ENCODE data around the gene ARID3A. TPM values are rescaled to one million over a fixed set of nuclear protein-coding genes. Genes with fewer than 3 reads are reported as not detected.

Gene ARID3A
- total and polyA plus RNA-seq, 2 of the 4 experiments (the other 2 are of a cell fraction) = 16.0 to 23.1 TPM

DNA sequence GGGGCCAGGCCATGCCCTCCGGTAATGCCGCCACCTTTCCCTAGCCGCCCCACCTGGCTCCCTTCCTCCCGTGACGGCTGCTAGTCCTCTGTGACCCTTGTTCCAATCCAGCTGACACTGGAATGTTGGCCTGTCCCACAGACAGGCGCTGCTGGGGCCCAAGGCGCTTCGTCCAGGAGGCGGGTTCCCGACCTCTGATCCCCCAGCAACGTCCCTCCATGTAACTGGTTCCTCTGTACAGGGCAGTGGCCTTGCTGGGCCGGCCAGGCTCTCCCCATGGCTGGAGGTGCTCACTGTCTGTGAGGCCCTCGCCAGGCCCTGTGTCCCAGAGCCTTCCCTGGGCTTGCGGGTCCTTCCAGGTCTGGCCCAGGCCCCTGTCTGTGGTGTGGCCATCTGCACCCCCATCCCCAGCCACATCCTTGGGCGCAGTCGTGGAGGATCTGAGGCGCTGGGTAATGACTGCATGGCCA is 67.6 kb downstream of the ARID3A start:
- no TSS peak for BruUV-seq (replicated peaks)
- 81% methylated on average over 10 of the region's 17 CpGs; no CpG with 5 or more reads in 1 of the 2 experiments for WGBS, 2 experiments (ENCODE audit: extremely low coverage in 2 of 2, insufficient read length in 1 of 2)
- ATAC-seq (ENCODE audit: low read depth) (no peak), DNase-seq (no peak)
- ChIA-PET CTCF (no interaction called here), POLR2A (ENCODE audit: unreplicated experiment) (no interaction called here)
- no peak overlapping the region for H4K91ac ChIP-seq (ENCODE audit: insufficient read depth, low read depth, low read length)
- H3K4me1 ChIP-seq (ENCODE audit: control insufficient read depth, insufficient read depth, low read length) = peaks cover 5% of the 10 kb centered on the region
- no peak overlapping the region for H3K56ac ChIP-seq (ENCODE audit: extremely low read depth, insufficient read depth, low read length)
- peak overlapping the region; percentile 55 for H2AK9ac ChIP-seq (replicated peaks; ENCODE audit: low read depth, low read length, poor library complexity)
- H2BK5ac ChIP-seq (ENCODE audit: low read depth, low read length, poor library complexity, severe bottlenecking) = no peak overlapping the region
- no peaks in the 10 kb centered on the region; the same call in 1 of the 2 replicates for H4K20me1 ChIP-seq (ENCODE audit: insufficient read depth, low read length)
- H3K18ac ChIP-seq (ENCODE audit: low read depth, low read length) = no peak overlapping the region
- H3K4me3 ChIP-seq (ENCODE audit: insufficient read depth, low read depth, low read length) = no peak overlapping the region
- no peaks in the 10 kb centered on the region; a peak in 1 of 4 replicates for H3K79me1 ChIP-seq (ENCODE audit: low read depth in 1 of 2, low read length in 2 of 2)
- TF ChIP-seq MAFK (IDR thresholded peaks at IDR 0.05; ENCODE audit: low read depth, low read length) (no peak), MXI1 (IDR thresholded peaks at IDR 0.05; ENCODE audit: borderline replicate concordance, low read depth, low read length) (no peak), CEBPB (IDR thresholded peaks at IDR 0.05; ENCODE audit: low read depth, low read length) (no peak), MAZ (IDR thresholded peaks at IDR 0.05; ENCODE audit: borderline replicate concordance, low read depth, low read length) (no peak), RCOR1 (IDR thresholded peaks at IDR 0.05; ENCODE audit: insufficient replicate concordance, low read length) (no peak), SMC3 (IDR thresholded peaks at IDR 0.05; ENCODE audit: low read depth, low read length) (no peak), BHLHE40 (IDR thresholded peaks at IDR 0.05; ENCODE audit: low read depth, low read length) (no peak), POLR2A (IDR thresholded peaks at IDR 0.05; ENCODE audit: low read depth, low read length) (no peak), FOS (IDR thresholded peaks at IDR 0.05; ENCODE audit: low read depth, low read length) (no peak), RAD21 (IDR thresholded peaks at IDR 0.05; ENCODE audit: low read length) (no peak), RFX5 (IDR thresholded peaks at IDR 0.05; ENCODE audit: low read depth, low read length) (no peak), CHD1 (IDR thresholded peaks at IDR 0.05; ENCODE audit: low read depth, low read length) (no peak), NFE2L2 (IDR thresholded peaks at IDR 0.05; ENCODE audit: low read depth, low read length) (no peak)
- TF ChIP-seq, protein P1, sequence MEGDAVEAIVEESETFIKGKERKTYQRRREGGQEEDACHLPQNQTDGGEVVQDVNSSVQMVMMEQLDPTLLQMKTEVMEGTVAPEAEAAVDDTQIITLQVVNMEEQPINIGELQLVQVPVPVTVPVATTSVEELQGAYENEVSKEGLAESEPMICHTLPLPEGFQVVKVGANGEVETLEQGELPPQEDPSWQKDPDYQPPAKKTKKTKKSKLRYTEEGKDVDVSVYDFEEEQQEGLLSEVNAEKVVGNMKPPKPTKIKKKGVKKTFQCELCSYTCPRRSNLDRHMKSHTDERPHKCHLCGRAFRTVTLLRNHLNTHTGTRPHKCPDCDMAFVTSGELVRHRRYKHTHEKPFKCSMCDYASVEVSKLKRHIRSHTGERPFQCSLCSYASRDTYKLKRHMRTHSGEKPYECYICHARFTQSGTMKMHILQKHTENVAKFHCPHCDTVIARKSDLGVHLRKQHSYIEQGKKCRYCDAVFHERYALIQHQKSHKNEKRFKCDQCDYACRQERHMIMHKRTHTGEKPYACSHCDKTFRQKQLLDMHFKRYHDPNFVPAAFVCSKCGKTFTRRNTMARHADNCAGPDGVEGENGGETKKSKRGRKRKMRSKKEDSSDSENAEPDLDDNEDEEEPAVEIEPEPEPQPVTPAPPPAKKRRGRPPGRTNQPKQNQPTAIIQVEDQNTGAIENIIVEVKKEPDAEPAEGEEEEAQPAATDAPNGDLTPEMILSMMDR (conservative IDR thresholded peaks at IDR 0.05; ENCODE audit: low read depth, low read length) = no peak
- TF ChIP-seq, protein P2, sequence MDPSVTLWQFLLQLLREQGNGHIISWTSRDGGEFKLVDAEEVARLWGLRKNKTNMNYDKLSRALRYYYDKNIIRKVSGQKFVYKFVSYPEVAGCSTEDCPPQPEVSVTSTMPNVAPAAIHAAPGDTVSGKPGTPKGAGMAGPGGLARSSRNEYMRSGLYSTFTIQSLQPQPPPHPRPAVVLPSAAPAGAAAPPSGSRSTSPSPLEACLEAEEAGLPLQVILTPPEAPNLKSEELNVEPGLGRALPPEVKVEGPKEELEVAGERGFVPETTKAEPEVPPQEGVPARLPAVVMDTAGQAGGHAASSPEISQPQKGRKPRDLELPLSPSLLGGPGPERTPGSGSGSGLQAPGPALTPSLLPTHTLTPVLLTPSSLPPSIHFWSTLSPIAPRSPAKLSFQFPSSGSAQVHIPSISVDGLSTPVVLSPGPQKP (IDR thresholded peaks at IDR 0.05; ENCODE audit: borderline replicate concordance, low read depth, low read length) = no peak
- TF ChIP-seq, protein P3, sequence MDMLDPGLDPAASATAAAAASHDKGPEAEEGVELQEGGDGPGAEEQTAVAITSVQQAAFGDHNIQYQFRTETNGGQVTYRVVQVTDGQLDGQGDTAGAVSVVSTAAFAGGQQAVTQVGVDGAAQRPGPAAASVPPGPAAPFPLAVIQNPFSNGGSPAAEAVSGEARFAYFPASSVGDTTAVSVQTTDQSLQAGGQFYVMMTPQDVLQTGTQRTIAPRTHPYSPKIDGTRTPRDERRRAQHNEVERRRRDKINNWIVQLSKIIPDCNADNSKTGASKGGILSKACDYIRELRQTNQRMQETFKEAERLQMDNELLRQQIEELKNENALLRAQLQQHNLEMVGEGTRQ (IDR thresholded peaks at IDR 0.05; ENCODE audit: low read depth, low read length) = no peak
- no peak overlapping the region for H3K23ac ChIP-seq (ENCODE audit: low read depth, low read length)
- H4K8ac ChIP-seq (ENCODE audit: low read depth in 2 of 2, low read length in 2 of 2) = no peak overlapping the region
- peaks cover 24% of the 10 kb centered on the region for H3K27me3 ChIP-seq (ENCODE audit: control insufficient read depth, insufficient read depth, low read length)
- in situ Hi-C loops (cut with MboI; ENCODE audit: low sequenced_read_pairs) (no loop called here), dilution Hi-C loops (cut with HindIII; ENCODE audit: low sequenced_read_pairs, unreplicated experiment) (no loop called here), intact Hi-C loops (cut with micrococcal nuclease) (no loop called here)
- no peak overlapping the region for H4K5ac ChIP-seq (ENCODE audit: low read depth, low read length)
- no peak overlapping the region for H2BK20ac ChIP-seq (ENCODE audit: low read depth, low read length)
- no peak overlapping the region for H2BK120ac ChIP-seq (ENCODE audit: low read depth, low read length)
- H2BK15ac ChIP-seq (ENCODE audit: low read depth, low read length) = no peak overlapping the region
- no peak overlapping the region for H2AK5ac ChIP-seq (ENCODE audit: low read depth, low read length)
- no peak overlapping the region for H3K4me2 ChIP-seq (ENCODE audit: low read depth, low read length)
- H2AFZ ChIP-seq (replicated peaks; ENCODE audit: low read length, poor library complexity) = no peak overlapping the region
- H3K9ac ChIP-seq (ENCODE audit: low read depth, low read length) = no peak overlapping the region
- H3K4ac ChIP-seq (ENCODE audit: low read depth, low read length) = no peak overlapping the region
- H3K36me3 ChIP-seq (ENCODE audit: control insufficient read depth, insufficient read depth, low read length) = peaks cover 38% of the 10 kb centered on the region
- no peak overlapping the region for H3K14ac ChIP-seq (replicated peaks; ENCODE audit: low read depth, low read length)
- no peaks in the 10 kb centered on the region for H3K9me1 ChIP-seq (ENCODE audit: insufficient read depth, low read length)
- no peaks in the 10 kb centered on the region for H3K9me3 ChIP-seq (ENCODE audit: control insufficient read depth, insufficient read depth, low read length)
- H3K27ac ChIP-seq (ENCODE audit: insufficient read depth, low read length) = no peak overlapping the region

Measured in IMR-90 (cell line).